Measurements from ENCODE around the gene DONSON.

DNA sequence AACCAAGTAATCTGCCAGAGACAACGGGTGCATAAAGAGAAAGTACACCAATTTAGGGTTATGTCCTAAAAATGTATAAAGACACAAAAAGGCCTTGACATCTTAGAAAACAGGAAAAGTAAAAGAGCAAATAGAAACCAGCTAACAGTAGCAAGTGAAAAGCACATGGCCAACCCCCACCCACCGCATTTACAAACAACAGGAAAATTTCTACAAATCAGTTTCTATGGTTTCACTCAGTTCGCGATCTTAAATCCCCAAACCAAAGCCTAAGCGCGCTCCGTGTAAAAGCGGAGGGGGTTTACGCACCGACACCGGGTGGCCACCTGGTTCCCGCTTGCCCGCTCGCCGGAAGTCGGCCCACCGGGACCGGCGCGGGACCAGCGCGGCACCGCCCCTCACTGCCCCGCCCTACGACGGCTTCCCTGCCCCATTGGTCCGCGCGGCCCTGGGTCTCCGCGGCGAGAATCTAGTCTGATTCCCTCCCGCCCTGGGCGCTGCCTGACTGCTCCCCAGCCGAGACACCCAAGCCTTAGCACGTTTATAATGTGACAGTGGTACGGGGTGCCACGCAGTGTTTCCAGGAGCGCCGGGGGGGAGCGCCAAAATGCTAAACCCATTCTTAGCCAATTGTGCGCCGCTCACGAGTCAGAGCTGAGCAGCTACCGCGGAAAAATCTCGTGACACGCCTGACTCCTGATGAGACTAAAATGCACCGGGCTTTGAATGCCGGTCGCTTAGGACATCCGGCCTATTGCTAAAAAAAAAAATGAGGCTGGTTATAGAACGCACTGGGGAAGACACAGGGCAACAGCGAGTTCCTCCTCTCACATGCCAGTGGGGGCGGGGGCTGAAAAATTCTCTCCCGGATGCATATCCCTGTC lies 46.5 kb downstream of the DONSON start, which contains the start of gene GART:
- TF ChIP-seq, protein P1, sequence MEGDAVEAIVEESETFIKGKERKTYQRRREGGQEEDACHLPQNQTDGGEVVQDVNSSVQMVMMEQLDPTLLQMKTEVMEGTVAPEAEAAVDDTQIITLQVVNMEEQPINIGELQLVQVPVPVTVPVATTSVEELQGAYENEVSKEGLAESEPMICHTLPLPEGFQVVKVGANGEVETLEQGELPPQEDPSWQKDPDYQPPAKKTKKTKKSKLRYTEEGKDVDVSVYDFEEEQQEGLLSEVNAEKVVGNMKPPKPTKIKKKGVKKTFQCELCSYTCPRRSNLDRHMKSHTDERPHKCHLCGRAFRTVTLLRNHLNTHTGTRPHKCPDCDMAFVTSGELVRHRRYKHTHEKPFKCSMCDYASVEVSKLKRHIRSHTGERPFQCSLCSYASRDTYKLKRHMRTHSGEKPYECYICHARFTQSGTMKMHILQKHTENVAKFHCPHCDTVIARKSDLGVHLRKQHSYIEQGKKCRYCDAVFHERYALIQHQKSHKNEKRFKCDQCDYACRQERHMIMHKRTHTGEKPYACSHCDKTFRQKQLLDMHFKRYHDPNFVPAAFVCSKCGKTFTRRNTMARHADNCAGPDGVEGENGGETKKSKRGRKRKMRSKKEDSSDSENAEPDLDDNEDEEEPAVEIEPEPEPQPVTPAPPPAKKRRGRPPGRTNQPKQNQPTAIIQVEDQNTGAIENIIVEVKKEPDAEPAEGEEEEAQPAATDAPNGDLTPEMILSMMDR (IDR thresholded peaks at IDR 0.05): no peak
- TF ChIP-seq POLR2A (IDR thresholded peaks at IDR 0.05): peak; percentile 49 to 73

Data from thyroid gland (tissue), 4 donors.